Measurements from ENCODE around the gene GNA12. TPM values are rescaled to one million over a fixed set of nuclear protein-coding genes. Genes with fewer than 3 reads are reported as not detected.

Gene GNA12
- polyA plus RNA-seq (ENCODE audit: insufficient read length): 27.1 TPM

GRCh38 chr7:2844153-2845033, at the start of gene GNA12:
Gene GNA12, minus strand, starts transcription at chr7:2844308. Its CDS starts 147 bp downstream, at chr7:2844161.
- DNase-seq: peak; percentile 99

GRCh38 chr7:2893411-2893861, 49.3 kb upstream of the GNA12 start:
- DNase-seq: no peak

GRCh38 chr7:2892549-2892948, 48.4 kb upstream of the GNA12 start:
- DNase-seq: no peak

- no peak for DNase-seq
These were observed 43.7 kb upstream of the GNA12 start for GRCh38 chr7:2887816-2888215.

GRCh38 chr7:2886900-2887299, 42.8 kb upstream of the GNA12 start:
- DNase-seq: peak; percentile 75

- DNase-seq: no peak
These were observed 42.3 kb upstream of the GNA12 start for GRCh38 chr7:2886391-2886790.

- no peak for DNase-seq
These were observed 40.1 kb upstream of the GNA12 start for GRCh38 chr7:2884161-2884560.

- no peak for DNase-seq
These were observed 39.0 kb upstream of the GNA12 start for GRCh38 chr7:2883101-2883500.

GRCh38 chr7:2882111-2882510, 38.0 kb upstream of the GNA12 start:
- DNase-seq: no peak

- DNase-seq: no peak
These were observed 36.9 kb upstream of the GNA12 start for GRCh38 chr7:2880874-2881533.

- no peak for DNase-seq
These were observed 35.9 kb upstream of the GNA12 start for GRCh38 chr7:2880051-2880450.

- DNase-seq: no peak
These were observed 35.2 kb upstream of the GNA12 start for GRCh38 chr7:2879354-2879753.

- no peak for DNase-seq
These were observed 34.2 kb upstream of the GNA12 start for GRCh38 chr7:2878306-2878705.

- DNase-seq: no peak
These were observed 32.1 kb upstream of the GNA12 start for GRCh38 chr7:2876031-2876731.

- no peak for DNase-seq
These were observed 29.8 kb upstream of the GNA12 start for GRCh38 chr7:2873686-2874551.

- DNase-seq: no peak
These were observed 29.0 kb upstream of the GNA12 start for GRCh38 chr7:2873146-2873545.

GRCh38 chr7:2872296-2872874, 28.3 kb upstream of the GNA12 start:
- DNase-seq: no peak

GRCh38 chr7:2870471-2870931, 26.4 kb upstream of the GNA12 start:
- peak; percentile 77 for DNase-seq

GRCh38 chr7:2869981-2870380, 25.9 kb upstream of the GNA12 start:
- no peak for DNase-seq

- no peak for DNase-seq
These were observed 22.5 kb upstream of the GNA12 start for GRCh38 chr7:2866601-2867000.

- DNase-seq: peak; percentile 73
These were observed 21.0 kb upstream of the GNA12 start for GRCh38 chr7:2864999-2865670.

Data from hindlimb muscle (tissue), 1 donor.